Bronchial epithelial cell (primary cell): Measurements from ENCODE around the gene GCK. TPM values are rescaled to one million over a fixed set of nuclear protein-coding genes. Genes with fewer than 3 reads are reported as not detected.

Experiments used
- DNase-seq: peaks from one replicate; pipeline ENCODE4 v3.0.0-alpha.2; 2010; ENCODE audit warnings: low read depth
- FAIRE-seq: peaks from 2 replicates; lab custom pipeline; 2011; peaks lifted over from hg19 to GRCh38; lab: Jason Lieb, UNC
- H3K27me3 ChIP-seq: 2 replicates; pipeline ENCODE4 v1.5.1; 2011; ENCODE audit warnings: low read length; ENCODE audit not compliant: control insufficient read depth, insufficient read depth
- H3K36me3 ChIP-seq: 2 replicates; pipeline ENCODE4 v1.5.1; 2011; ENCODE audit warnings: low read length; ENCODE audit not compliant: control insufficient read depth, insufficient read depth
- H3K4me3 ChIP-seq: 2 replicates; pipeline ENCODE4 v1.5.1; 2011; ENCODE audit warnings: mild to moderate bottlenecking, low read depth, low read length, control low read depth
- CTCF ChIP-seq: IDR thresholded peaks from 2 replicates; pipeline ENCODE4 v1.5.1; 2011; ENCODE audit warnings: mild to moderate bottlenecking, moderate library complexity, low read length, control low read depth, inconsistent platforms; ENCODE audit not compliant: insufficient read depth, severe bottlenecking
- total RNA-seq: library from RNA; depleted of rRNA; stranded (reverse); fragments of >200 nt; gene quantifications from 2 replicates; pipeline ENCODE4 v1.2.1, GENCODE V29; 2014

GCK gene
- total RNA-seq, 1 donor from 2014 or later: 0.53 TPM

GRCh38 chr7:44191171-44191570 is 1.9 kb upstream of the GCK start:
- no peak for FAIRE-seq
- no peak overlapping the region for H3K4me3 ChIP-seq
- no peaks in the 10 kb centered on the region for H3K36me3 ChIP-seq
- TF ChIP-seq CTCF: no peak
- no peaks in the 10 kb centered on the region for H3K27me3 ChIP-seq
- no peak for DNase-seq

GRCh38 chr7:44189993-44190872 is 994 bp upstream of the GCK start:
- FAIRE-seq (no peak), DNase-seq (no peak)
- no peak for TF ChIP-seq CTCF
- Histone ChIP-seq H3K36me3 (no peaks in the 10 kb centered on the region), H3K4me3 (no peak overlapping the region), H3K27me3 (no peaks in the 10 kb centered on the region)

GRCh38 chr7:44188480-44189225 is 586 bp downstream of the GCK start:
- Histone ChIP-seq H3K36me3 (no peaks in the 10 kb centered on the region), H3K27me3 (no peaks in the 10 kb centered on the region), H3K4me3 (no peak overlapping the region)
- no peak for TF ChIP-seq CTCF
- FAIRE-seq: no peak
- DNase-seq: no peak

GRCh38 chr7:44187636-44188416 is 1.4 kb downstream of the GCK start:
- Histone ChIP-seq H3K27me3 (no peaks in the 10 kb centered on the region), H3K36me3 (no peaks in the 10 kb centered on the region), H3K4me3 (no peak overlapping the region)
- FAIRE-seq (no peak), DNase-seq (no peak)
- TF ChIP-seq CTCF: no peak

- H3K27me3 ChIP-seq: no peaks in the 10 kb centered on the region
- no peak for FAIRE-seq
- no peak overlapping the region for H3K4me3 ChIP-seq
- no peak for DNase-seq
- no peaks in the 10 kb centered on the region for H3K36me3 ChIP-seq
- TF ChIP-seq CTCF: no peak
Observed at GRCh38 chr7:44186736-44187135, 2.5 kb downstream of the GCK start.
